ENCODE results near the gene GAGE12C.
"Not testable (repeated sequence)": the region's sequence is repeated elsewhere in the genome, so short reads cannot be mapped to it uniquely, and the experiment has no call there.

The GAGE12C gene

GRCh38 chrX:49531877-49532276, at the start of gene GAGE12C:
GAGE12C (plus strand) TSS chrX:49532177; CDS start chrX:49533332, 1,155 bp downstream.
- not testable (repeated sequence) for DNase-seq (ENCODE audit: low spot score); H3K27ac ChIP-seq; H3K4me3 ChIP-seq

- not testable (repeated sequence) for H3K4me3 ChIP-seq; DNase-seq (ENCODE audit: low spot score); H3K27ac ChIP-seq
Observed at GRCh38 chrX:49541433-49541832, 9.5 kb downstream of the GAGE12C start, which contains the start of gene GAGE12D. GAGE12D (plus strand) TSS chrX:49541733; CDS start chrX:49542888, 1,155 bp downstream.

GRCh38 chrX:49550989-49551388, 19.0 kb downstream of the GAGE12C start, which contains the start of gene GAGE12E:
GAGE12E (plus strand) TSS chrX:49551289; CDS start chrX:49552444, 1,155 bp downstream.
- DNase-seq (ENCODE audit: low spot score); H3K4me3 ChIP-seq; H3K27ac ChIP-seq: not testable (repeated sequence)

- H3K4me3 ChIP-seq; DNase-seq (ENCODE audit: low spot score); H3K27ac ChIP-seq: not testable (repeated sequence)
Observed at GRCh38 chrX:49560542-49560941, 28.6 kb downstream of the GAGE12C start, which contains the start of gene GAGE12F. GAGE12F (plus strand) TSS chrX:49560842; CDS start chrX:49561997, 1,155 bp downstream.

GRCh38 chrX:49568728-49569127, 36.8 kb downstream of the GAGE12C start:
- H3K27ac ChIP-seq; DNase-seq (ENCODE audit: low spot score); H3K4me3 ChIP-seq: not testable (repeated sequence)

GRCh38 chrX:49569152-49569551, 37.2 kb downstream of the GAGE12C start:
- not testable (repeated sequence) for H3K4me3 ChIP-seq; DNase-seq (ENCODE audit: low spot score); H3K27ac ChIP-seq

GRCh38 chrX:49570100-49570499, 38.1 kb downstream of the GAGE12C start, which contains the start of gene GAGE12G:
GAGE12G (plus strand) TSS chrX:49570400; CDS start chrX:49571555, 1,155 bp downstream.
- not testable (repeated sequence) for H3K4me3 ChIP-seq; DNase-seq (ENCODE audit: low spot score); H3K27ac ChIP-seq

- not testable (repeated sequence) for H3K27ac ChIP-seq; DNase-seq (ENCODE audit: low spot score); H3K4me3 ChIP-seq
Observed at GRCh38 chrX:49579649-49580048, 47.7 kb downstream of the GAGE12C start, which contains the start of gene GAGE12H. GAGE12H (plus strand) TSS chrX:49579949; CDS start chrX:49581104, 1,155 bp downstream.

All from coronary artery (tissue), 2 donors.